ENCODE data around the gene NCK2.

- TF ChIP-seq CTCF (conservative IDR thresholded peaks at IDR 0.05; ENCODE audit: low read length) (no peak), EZH2phosphoT487 (IDR thresholded peaks at IDR 0.05; ENCODE audit: borderline replicate concordance) (no peak)
These were observed 23.5 kb downstream of the NCK2 start for GRCh38 chr2:105768176-105768575.

All from Loucy (cell line).